ENCODE data around the gene PATL1.

- TF ChIP-seq POLR2A (IDR thresholded peaks at IDR 0.05; ENCODE audit: control extremely low read depth in 1 of 2, low read depth in 2 of 2, low read length in 2 of 2) (no peak), MAFK (IDR thresholded peaks at IDR 0.05; ENCODE audit: low read depth, low read length) (no peak), SP2 (IDR thresholded peaks at IDR 0.05; ENCODE audit: low read length) (no peak), CTCF (IDR thresholded peaks at IDR 0.05; ENCODE audit: control extremely low read depth in 1 of 3, insufficient read depth in 1 of 3, low read depth in 1 of 3, low read length in 3 of 3) (no peak)
Measured at GRCh38 chr11:59647245-59647980, 21.4 kb downstream of the PATL1 start.

Data from H1 (cell line).